ENCODE measurements around the gene GJC1. TPM values are rescaled to one million over a fixed set of nuclear protein-coding genes. Genes with fewer than 3 reads are reported as not detected.

GJC1 gene
- 19.9 and 26.3 TPM in 2 replicates for total RNA-seq (2014; rRNA removed; shearing (Covaris generic); ENCODE audit: low replicate concordance)

DNA sequence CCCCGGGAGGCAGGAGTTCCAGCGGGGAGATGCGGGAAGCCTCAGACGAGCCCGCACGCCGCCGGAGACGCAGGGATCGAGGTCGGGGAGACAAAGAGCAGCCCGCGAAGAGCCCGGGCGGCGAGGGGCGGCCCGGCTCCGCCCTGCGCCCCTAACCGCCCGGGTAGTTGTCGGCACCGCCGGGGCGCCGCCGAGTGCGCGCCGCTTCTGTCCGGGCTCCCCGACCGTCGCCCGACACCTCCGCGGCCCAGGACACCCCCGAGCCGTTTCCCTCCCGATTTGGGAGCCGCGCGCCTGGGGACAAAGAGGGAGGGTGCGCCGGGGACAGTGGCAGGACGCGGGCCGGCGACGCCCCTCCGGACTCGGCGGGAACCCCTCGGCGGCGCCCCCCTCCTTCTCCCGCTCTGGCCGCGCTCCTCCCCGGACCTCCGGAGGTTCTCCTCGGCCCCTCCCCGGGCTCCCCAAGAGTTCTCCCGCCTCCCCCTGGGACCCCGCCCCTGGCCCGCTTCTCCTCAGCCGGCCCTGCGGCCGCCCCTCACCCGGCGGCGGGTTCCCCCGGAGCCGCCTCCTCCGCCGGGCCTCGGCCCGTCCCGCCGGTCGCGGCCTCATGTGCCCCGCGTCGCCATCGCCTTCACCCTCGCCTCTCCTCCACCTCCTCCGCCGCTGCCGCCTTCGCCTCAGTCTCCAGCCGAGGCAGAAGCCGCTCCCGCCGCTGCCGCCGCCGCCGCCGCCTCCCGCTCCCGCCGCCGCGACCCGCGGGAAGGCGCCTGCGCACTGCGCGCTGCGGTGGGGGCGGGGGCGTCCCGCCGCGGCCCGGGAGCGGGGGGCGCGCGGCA lies at the start of gene GJC1:
GJC1 (minus strand) TSS at position 765 of the 836 bp plus-strand sequence. CDS start 24,470 bp downstream, outside the sequence.
- in situ Hi-C loops (cut with HindIII; ENCODE audit: low pct_unique_long_range_greater_than_20kb, low sequenced_read_pairs) = no loop called here
- DNase-seq (ENCODE audit: low read depth) = peak; percentile 51

DNA sequence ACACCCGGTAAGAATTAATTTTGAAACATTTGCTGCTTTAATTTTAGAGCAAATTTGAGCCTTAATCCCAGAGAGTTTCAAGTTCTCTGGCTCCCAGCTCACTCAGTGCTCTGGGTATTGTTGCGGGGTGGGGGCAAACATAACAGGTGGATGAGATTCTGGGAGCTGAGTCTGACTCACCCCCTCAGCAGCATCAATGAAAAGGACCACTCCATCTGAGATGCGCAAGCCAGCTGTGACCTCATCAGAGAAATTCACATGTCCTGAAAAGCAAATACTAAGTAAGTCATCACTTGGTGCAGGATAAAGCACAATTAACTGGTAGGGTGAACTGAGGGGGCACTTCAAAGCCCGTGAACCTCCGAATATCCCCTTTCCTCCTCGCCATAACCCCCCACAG lies 49.3 kb upstream of the GJC1 start:
- in situ Hi-C loops (cut with HindIII; ENCODE audit: low pct_unique_long_range_greater_than_20kb, low sequenced_read_pairs) = no loop called here
- DNase-seq (ENCODE audit: low read depth) = no peak

DNA sequence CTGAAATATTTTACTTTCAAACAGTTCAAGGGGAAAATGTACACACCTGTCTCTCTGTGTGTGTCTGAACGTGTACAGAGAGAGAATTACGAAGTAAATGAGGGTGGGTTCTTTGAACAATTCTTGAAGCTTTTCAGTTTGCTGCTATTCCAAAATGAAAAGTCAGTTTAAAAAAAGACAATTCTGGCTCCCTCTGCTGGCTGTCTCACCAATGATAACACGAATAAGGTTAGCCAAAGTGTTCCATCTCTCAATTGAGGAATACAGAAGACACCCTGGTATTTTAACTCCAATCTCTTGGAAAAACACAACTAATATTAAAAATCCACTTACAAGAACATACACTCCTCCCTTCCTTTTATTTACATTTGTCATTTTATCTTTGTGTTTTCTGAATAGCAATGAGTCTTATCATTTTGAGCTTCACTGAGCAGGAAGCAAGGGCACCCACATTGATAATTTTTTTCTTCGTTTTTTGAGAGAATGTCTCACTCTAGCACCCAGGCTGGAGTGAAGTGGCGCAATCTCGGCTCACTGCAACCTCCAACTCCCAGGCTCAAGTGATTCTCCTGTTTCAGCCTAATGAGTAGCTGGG lies 48.6 kb upstream of the GJC1 start:
- peak; percentile 25 for DNase-seq (ENCODE audit: low read depth)
- in situ Hi-C loops (cut with HindIII; ENCODE audit: low pct_unique_long_range_greater_than_20kb, low sequenced_read_pairs) = no loop called here

DNA sequence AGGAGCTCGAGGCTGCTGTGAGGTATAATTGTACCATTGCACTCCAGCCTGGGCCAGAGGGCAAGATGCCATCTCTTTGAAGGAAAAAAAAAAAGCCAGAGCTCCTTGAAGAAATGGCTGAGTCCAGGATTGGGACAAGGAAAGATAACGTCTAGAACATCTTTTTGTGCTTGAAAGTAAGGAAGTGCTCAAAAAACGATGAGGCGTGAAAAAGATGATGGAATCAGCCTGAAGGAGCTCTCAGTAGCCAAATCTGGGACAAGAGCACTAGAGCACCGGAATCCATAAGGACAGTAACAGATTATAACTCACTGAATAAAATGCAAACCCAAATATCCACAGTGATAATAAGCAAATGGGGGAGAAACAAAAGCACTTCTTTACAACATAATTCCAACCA lies 47.0 kb upstream of the GJC1 start:
- DNase-seq (ENCODE audit: low read depth) = no peak
- in situ Hi-C loops (cut with HindIII; ENCODE audit: low pct_unique_long_range_greater_than_20kb, low sequenced_read_pairs) = no loop called here

DNA sequence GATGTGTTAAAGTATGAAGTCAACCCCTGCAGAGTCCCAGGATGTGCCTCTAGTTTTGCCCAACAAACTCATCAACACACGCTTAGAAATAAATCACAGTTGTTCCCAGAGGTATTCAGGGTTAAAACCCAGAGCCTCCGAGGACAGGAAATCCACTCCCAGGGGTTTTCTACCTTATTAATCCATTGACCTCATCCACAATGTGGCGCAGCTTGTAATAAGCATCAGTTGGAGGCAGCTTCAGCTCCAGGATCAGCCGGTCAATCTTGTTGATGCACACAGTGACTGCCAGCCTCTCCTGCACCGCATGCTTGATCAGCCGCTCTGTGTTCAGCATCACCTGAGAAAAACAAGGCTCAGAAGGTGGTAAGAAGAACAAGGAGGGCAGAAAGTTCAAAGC lies 45.7 kb upstream of the GJC1 start:
- in situ Hi-C loops (cut with HindIII; ENCODE audit: low pct_unique_long_range_greater_than_20kb, low sequenced_read_pairs) = no loop called here
- no peak for DNase-seq (ENCODE audit: low read depth)

DNA sequence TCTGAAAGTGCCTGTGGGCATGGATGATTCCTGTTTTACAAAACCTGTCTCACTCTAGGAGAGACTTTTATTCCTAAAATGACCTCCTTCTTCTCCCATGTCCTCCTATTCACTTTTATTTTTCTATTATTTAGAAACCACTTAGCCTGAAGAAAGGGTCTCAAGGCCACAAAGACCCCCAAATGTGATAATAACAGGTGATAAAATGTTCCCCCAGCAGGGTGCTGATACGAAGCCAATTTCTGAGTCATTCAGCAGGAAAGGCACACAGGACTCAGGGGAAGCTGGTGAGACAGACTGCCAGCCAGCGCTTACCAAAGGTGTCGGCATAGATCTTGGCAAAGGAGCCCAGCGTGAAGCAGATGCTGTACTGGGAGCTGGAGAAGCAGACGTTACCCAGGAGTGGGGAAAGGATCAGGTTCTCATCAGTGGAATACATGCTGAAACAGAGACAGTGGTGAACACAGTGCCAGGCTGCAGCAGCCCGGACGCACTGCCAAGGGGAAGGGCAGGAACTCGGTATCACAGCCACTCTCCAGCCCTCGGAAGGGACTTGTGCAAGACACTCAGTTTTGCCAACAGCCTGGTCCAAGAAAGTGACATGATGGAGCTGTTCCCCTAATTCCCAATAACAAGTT lies 42.2 kb upstream of the GJC1 start:
- DNase-seq (ENCODE audit: low read depth) = no peak

DNA sequence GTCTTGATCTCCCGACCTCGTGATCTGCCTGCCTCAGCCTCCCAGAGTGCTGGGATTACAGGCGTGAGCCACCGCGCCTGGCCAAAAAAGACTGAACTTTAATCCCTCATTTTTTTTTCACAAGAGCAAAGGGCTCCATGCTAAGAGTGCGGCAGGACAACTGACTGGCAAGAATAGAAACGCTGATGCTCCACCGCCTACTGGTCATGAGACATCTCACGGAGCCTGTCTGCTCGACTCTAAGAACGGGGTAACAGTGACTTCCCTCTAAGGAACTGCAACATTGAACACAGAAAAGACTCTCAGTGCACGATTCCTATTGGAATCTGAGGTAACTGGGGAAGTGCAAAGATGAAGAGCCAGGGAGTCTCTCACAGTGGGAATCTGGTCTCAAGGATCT lies 41.5 kb upstream of the GJC1 start:
- DNase-seq (ENCODE audit: low read depth) = no peak
- in situ Hi-C loops (cut with HindIII; ENCODE audit: low pct_unique_long_range_greater_than_20kb, low sequenced_read_pairs) = no loop called here

More for the DNA sequence above, 42.2 kb upstream of the GJC1 start:
- in situ Hi-C loops (cut with HindIII; ENCODE audit: low pct_unique_long_range_greater_than_20kb, low sequenced_read_pairs) = no loop called here

DNA sequence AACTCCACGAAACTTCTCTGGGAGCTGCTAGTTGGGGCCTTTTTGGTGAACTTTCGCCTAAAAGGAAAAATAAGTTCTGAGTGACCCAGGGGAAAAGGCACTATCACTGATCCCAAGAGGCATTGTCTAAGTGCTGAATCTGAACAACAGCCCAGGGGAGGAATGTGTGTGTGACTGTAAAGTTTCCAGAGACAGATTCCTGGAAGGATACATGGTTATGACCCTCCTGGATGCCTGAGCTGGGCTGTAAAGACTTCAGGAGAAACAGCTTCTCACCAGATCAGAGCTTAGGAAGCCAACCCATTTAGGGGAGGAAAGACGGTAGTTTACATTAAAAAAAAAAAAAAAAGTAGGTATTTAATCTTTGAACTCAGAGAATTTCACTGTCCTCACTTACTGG lies 37.8 kb upstream of the GJC1 start:
- no peak for DNase-seq (ENCODE audit: low read depth)
- in situ Hi-C loops (cut with HindIII; ENCODE audit: low pct_unique_long_range_greater_than_20kb, low sequenced_read_pairs) = no loop called here

DNA sequence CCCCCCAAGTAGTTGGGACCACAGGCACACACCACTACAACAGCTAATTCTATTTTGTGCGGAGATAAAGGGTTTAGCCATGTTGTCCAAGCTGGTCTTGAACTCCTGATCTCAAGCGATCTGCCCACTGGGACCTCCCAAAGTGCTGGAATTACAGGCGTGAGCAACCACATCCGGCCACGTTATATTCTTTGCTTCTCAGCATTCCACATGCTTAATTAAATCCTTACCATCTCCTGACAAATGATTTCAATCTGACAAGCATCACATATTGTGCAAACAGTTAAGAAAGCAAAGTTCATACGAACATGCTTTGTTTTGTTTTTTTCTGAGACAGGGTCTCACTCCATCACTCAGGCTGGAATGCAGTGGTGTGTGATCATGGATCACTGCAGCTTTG lies 35.8 kb upstream of the GJC1 start:
- in situ Hi-C loops (cut with HindIII; ENCODE audit: low pct_unique_long_range_greater_than_20kb, low sequenced_read_pairs) = no loop called here
- DNase-seq (ENCODE audit: low read depth) = no peak

DNA sequence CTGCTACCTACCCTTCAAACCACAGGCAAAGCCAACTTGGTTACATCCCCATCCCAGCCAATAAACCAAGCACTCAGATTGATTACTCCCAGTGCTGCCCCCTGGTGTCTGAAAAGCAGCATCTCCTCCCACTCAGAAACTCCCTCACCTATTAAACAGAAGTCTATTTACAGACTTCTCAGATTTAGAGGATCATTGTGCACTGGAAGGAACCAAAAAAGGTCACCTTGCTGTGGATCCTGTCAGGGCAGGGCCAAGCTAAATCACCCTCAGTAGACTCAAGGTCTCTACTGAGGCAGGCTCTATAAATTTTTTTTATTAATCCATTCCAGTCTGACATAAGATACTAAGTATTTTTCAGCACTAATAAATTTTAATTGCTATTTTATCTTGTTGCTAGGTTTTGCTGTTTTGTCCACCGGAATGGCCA lies 35.2 kb upstream of the GJC1 start:
- DNase-seq (ENCODE audit: low read depth) = peak; percentile 45
- in situ Hi-C loops (cut with HindIII; ENCODE audit: low pct_unique_long_range_greater_than_20kb, low sequenced_read_pairs) = no loop called here

DNA sequence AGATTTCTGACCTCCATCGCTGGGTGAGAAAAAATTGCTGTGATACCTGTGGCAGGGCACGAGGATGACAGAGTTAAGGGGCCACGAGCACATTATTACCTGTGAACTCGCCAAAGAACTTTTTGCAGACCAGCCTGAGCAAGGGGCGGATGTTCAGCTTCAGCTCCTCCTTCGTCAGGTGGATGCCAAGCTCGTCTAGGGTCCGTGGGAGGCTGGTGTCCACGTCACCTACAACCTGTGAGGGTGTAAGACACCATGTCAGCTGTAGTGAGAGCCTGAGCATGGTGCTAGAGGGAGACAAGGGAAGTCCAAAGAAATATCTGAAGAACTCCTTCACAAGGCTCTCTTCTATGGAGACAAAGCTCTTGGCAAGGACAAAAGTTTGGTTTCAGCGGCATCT lies 34.7 kb upstream of the GJC1 start:
- DNase-seq (ENCODE audit: low read depth) = no peak
- in situ Hi-C loops (cut with HindIII; ENCODE audit: low pct_unique_long_range_greater_than_20kb, low sequenced_read_pairs) = no loop called here

DNA sequence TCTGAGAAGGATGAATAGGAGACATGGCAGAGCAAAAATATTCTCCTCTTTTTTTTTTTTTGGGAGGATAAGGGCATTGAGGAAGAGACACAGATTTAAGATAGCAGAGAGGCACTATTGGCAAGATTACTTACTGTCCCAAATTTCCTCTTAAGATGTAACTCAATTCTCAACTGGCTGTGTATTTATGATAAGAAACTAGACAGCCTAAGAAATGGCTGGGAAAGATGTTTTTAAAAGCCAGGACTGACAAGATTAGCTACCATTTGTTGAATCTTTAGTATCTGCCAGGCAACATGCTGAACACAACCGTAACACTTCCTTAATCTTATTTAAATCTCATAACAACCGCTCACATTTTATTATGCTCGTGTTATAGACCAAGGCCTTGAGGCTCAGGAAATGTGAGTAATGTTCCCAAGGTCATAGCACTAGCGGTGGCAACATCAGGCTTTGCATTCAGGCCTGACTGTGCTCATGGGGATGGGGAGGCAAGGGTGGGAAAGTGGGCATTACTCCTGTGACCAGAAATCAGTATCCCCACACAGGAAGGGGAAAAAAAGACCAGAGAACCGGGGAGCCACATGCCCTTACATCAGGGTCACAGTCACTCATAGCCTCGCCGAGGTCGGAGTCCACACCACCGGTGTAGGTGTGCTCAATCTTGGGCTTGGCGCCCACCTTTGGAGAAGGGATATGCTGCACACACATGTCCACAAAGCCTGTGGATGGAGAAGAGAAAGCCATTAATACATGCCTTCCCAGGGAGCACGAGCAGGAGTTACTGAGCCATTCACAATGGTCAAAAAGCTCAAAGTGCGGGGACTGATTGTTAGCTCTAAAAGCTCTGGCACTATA lies 33.2 kb upstream of the GJC1 start:
- in situ Hi-C loops (cut with HindIII; ENCODE audit: low pct_unique_long_range_greater_than_20kb, low sequenced_read_pairs) = no loop called here

DNA sequence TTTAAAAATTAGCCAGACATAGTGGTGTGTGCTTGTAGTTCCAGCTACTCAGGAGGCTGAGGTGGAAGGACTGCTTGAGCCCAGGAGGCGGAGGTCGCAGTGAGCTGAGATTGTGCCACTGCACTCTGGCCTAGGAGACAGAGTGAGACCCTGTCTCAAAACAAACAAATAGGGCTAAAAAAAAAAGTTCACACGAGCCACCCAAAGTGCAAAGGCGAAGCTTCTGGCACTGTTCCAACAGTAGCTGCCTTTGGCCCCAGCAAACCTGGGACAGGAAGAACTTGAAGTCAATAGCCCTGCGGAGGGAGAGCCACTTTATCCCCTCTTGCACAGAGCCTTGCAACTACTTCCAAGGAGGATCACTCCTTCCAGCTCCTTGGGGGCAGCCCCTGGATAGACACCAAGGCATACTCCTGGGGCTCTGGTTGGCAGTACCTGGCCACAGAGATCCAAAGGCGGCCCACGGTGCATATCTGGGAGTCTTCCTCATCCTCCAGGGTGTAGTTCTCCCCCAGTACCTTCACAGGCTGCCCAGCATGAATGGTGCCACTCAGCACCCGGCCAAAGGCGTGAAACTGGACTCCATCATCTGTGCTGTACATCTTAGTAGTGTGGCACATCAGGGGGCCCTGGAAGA lies 32.3 kb upstream of the GJC1 start:
- DNase-seq (ENCODE audit: low read depth) = no peak
- in situ Hi-C loops (cut with HindIII; ENCODE audit: low pct_unique_long_range_greater_than_20kb, low sequenced_read_pairs) = no loop called here

More for the DNA sequence above, 33.2 kb upstream of the GJC1 start:
- no peak for DNase-seq (ENCODE audit: low read depth)

DNA sequence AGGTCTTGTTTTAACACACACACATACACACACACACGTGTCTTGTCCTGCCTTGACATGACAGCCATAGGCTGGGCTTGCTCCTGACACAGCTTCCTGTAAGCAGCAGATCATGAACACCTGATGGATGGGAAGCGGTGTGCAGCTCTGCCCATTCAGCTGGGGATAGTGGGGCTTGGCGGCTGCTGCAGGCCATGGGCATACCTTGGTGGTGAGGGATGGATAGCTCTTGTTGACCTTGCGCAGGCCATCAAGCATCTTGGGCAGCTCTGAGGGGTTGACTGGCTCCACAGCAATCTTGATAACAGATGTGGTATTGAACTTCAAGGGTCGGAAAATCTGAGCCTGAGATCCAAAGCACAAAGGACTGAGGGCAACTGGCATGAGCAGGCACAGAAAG lies 29.6 kb upstream of the GJC1 start:
- DNase-seq (ENCODE audit: low read depth) = no peak
- in situ Hi-C loops (cut with HindIII; ENCODE audit: low pct_unique_long_range_greater_than_20kb, low sequenced_read_pairs) = no loop called here

DNA sequence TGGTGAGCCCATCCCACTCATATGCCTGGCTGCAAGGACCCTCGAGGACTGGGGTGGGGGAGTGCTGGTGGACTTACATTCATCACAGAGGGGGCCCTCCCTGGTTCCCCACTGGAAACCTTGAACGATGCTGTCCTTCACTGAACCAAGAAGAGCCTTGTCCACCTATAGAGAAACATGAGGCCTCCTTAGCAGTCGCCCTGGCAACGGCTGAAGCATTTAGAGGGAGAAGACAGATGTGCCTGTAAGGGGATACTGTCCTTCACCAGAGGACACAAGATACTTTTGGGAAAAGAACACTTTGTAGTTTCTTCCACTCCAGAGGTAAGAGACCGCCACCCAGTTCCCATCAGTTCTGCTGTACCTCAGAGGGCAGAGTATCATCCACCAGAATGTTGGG lies 24.1 kb upstream of the GJC1 start:
- in situ Hi-C loops (cut with HindIII; ENCODE audit: low pct_unique_long_range_greater_than_20kb, low sequenced_read_pairs) = no loop called here
- no peak for DNase-seq (ENCODE audit: low read depth)

DNA sequence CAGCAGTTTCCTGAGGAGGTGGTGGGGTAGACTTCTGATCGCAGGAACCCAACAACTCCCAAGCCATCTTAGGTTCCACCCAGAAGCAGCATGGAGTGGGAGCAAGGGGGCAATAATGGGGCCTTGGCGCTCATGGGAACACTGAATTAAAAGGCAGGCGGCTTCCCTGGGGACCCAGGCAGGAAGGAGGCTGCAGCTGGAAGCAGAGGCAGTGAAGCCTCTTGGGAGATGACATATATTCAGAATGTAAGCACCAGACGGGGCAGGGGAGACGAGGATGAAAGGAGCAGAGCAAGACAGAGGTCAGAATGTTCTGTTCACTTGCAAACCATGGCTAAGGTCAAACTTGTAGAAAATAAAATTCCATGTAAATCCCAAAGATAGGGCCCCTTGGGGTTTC lies 20.5 kb upstream of the GJC1 start:
- in situ Hi-C loops (cut with HindIII; ENCODE audit: low pct_unique_long_range_greater_than_20kb, low sequenced_read_pairs) = no loop called here
- no peak for DNase-seq (ENCODE audit: low read depth)

DNA sequence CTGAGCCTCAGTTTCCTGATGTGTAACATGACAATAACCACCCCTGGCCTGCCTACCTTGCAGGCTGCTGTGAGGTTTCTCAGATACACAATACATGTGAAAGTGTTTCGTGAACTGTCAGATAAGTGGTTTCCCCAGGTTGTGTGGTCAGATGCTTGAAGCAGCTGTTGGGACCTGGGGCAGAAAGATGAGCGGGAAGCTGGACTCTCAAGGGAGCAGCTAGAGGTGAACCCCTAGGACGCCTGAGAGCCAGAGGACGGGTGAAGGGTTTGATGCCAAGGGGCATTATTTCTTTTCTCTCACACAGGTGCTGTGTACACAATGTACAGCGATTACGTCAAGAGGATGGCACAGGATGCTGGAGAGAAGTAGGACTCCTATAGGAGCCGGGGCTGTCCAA lies 19.9 kb upstream of the GJC1 start:
- no peak for DNase-seq (ENCODE audit: low read depth)
- in situ Hi-C loops (cut with HindIII; ENCODE audit: low pct_unique_long_range_greater_than_20kb, low sequenced_read_pairs) = no loop called here

DNA sequence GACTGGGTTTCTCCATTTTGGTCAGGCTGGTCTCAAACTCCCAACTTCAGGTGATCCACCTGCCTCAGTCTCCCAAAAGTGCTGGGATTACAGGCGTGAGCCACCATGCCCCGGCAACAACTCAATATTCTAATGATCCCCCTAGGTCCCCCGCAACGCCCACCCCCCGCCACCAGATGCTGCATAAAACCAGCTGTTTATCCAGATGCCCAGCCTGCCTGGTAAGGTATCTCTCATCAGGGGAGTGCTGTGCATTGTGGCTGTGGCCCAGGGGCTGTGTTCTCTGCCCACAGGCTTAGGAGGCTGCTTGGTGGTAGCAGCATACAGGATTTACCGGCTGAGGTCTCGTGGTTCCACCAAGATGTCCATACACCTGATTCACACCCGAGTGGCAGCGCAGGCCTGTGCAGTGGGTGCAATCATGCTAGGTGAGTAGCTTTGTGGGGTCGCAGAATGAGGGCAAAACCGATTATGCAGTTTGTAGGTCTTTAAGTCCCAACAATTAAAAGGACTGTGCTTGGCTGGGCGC lies 18.9 kb upstream of the GJC1 start:
- in situ Hi-C loops (cut with HindIII; ENCODE audit: low pct_unique_long_range_greater_than_20kb, low sequenced_read_pairs) = no loop called here
- DNase-seq (ENCODE audit: low read depth) = no peak
